Hypothalamus (tissue), 51 donors: ENCODE results near the gene PML.
"Not testable (repeated sequence)": the region's sequence is repeated elsewhere in the genome, so short reads cannot be mapped to it uniquely, and the experiment has no call there.

Source experiments
- DNase-seq, 51 donors: peaks; one replicate each; lab custom pipeline; 2025; lab: John Stamatoyannopoulos, UW

Gene PML

DNA sequence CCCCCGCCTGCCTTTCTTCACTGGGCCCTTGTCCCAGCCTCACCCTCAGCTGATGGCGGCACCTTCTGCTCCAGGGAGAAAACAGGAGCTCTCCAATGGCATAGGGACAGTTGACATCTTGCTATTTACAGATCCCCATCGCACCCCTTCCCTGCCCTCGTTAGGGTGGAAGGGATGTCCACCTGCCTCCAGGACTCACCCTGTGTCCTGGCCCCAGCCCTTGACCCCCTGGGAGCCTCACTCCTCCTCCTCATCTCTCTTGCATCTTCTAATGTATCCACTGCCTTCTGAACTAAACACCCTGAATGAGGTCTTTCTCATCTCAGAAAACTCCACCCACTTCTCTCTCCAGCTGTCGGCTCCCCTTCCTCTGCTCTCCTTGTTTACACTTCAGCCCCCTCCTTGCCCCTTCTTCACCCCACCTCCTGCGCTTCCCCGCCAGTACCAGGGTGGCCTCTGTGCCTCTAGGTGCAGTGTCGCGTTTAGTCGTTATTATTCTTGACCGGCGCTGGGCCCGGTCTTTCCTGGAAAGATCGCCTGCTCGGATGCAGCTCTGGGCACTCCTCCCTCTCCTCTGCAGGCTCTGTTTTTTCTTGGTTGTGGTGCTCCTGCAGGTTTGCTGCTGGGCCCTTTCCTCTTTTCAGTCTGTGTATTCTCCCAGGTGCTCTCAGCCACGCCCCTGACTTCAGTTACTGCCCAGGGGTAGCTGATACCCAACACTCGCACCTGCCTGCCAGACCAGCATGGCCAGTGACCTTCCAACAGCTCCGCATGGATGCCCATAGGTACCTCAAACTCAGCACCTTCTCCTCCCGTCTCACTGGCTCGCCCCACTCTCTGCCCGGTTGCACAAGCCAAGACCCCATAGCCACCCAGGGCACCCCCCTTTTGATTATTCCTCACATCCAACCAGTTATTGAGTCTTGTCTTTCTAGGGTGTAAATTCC is 42.9 kb downstream of the PML start:
- DNase-seq = no peak

DNA sequence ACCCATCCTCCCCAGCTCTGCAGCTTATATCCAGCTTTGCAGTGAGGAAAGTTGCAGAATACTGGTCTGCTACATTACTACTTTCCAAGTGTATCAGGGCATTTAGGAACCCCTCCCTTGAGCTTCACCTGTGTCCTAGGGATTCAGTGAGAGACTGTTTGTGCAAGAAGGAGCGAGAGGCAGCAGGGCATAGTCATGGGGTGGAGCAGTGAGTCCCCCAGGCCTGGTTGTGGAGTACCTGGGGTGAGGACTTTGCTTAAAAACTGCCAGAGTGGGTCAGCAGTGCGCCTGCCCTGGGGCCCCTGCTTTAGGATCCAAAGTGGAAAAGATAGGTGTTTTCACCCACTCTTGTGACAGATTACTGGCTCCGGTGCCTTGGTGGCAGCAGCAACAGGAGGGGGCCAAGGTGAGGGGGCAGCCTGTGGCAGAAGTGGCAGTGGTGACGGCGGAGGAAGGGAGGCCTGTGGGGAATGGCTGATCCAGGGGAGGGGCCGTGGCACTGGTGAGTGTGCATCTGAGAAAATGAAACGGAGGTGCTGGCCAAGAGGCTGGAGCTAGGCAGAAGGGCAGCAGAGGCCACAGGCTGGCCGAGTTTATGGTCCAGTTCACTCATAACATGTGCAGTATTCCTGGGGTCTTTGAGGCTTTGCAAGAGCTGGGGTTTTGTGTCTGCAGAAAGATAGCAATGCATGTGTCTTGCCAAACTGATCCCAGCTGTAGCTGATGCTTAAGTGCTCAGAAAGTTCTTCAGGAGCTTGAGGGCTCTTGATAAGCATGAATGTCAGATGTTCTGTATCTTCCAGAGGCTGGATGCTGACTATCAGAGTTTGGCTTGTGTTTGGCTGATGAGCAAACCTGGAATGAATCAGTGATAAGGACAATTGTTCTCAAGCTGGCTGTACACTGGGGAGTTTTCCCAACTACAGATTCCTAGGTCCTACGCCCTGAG is 44.5 kb downstream of the PML start:
- DNase-seq = no peak

DNA sequence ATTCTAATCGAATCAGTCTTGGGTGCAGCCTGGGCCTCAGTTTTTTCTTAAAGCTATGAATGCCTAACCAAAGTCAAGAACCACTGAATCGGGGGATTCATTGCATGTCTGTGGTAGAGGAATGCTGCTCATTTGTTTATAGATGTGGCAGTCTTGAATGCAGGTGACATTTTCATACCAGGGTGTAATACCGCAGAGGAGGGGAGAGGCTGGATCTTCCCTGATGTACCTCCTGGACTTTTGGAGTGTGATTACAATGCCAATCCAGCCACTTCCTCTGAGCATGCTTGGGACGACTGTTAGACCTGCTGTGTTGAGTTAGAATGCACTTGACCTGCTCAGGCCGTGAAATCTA is 45.1 kb downstream of the PML start:
- DNase-seq = no peak

DNA sequence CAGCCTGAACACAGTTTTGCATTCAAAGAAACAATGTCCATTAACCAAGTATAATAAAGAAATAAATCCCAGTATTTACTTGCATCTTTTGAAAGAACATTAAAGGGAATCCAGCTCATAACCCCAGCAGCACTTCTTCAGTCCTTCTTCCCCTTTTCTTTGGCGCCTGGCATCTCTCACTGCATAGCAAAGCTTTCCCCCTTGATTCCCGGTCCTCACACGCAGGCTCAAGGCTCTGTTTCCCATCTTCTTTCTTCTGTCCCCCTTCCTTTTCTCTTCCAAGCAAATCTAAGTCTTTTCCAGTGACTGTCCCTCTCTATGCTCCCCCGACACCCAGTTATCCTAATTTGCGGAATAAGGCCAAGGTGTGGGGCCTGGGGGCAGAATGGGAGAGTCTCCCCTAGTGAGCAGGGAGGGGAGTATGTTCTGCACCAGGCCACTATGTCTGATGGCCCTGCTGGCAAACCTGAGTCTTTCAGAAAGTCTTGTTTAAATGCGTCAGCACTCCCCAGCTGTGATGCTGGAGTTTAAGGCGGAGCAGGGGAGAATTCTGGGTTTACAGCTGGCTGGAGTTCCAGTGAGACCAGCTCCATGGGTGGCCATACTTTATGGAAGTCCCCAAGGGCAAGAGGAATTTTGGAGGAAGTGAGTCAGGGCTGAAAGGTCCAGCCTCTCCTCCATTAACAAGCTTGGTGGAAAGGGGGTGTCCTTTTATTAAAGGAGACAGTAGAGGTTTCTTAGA is 45.8 kb downstream of the PML start:
- no peak for DNase-seq

- DNase-seq = peak in 1 of 51 donors; percentile 13
Measured at GRCh38 chr15:74041311-74041756, 46.8 kb downstream of the PML start.

- DNase-seq = no peak
Measured at GRCh38 chr15:74041777-74042435, 47.4 kb downstream of the PML start.

DNA sequence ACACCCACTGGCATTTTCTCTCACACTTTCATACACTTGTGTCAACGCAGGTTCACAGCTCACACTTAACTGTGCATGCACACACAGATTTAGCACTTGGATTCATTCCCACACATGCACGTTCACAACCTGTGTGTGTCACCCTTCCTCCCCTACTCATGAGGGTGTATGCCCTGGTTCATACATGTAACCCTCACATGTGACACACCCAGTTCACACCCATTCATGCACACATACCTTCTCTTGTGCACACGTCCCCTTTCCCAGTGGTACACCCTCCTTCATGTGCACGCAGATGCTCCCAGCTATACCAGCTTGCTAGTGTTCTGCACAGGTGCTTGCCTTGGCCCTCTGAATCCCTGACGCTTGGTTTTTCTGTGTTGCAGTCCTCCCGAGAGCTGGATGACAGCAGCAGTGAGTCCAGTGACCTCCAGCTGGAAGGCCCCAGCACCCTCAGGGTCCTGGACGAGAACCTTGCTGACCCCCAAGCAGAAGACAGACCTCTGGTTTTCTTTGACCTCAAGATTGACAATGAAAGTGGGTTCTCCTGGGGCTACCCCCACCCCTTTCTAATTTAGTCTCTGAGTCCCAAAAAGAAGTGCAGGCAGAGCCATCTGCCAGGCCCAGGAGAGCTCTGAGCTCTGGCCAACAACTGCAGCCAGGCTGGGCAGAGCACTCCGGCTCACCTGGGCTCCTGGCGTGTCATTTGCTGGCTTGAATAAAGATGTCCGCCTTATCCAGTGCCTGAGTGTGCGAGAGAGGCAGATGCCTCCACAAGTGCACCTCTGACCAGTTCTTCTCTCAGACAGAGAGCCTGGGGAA is 48.3 kb downstream of the PML start:
- DNase-seq = no peak

- no peak for DNase-seq
Measured at GRCh38 chr15:74043425-74044266, 49.1 kb downstream of the PML start.

DNA sequence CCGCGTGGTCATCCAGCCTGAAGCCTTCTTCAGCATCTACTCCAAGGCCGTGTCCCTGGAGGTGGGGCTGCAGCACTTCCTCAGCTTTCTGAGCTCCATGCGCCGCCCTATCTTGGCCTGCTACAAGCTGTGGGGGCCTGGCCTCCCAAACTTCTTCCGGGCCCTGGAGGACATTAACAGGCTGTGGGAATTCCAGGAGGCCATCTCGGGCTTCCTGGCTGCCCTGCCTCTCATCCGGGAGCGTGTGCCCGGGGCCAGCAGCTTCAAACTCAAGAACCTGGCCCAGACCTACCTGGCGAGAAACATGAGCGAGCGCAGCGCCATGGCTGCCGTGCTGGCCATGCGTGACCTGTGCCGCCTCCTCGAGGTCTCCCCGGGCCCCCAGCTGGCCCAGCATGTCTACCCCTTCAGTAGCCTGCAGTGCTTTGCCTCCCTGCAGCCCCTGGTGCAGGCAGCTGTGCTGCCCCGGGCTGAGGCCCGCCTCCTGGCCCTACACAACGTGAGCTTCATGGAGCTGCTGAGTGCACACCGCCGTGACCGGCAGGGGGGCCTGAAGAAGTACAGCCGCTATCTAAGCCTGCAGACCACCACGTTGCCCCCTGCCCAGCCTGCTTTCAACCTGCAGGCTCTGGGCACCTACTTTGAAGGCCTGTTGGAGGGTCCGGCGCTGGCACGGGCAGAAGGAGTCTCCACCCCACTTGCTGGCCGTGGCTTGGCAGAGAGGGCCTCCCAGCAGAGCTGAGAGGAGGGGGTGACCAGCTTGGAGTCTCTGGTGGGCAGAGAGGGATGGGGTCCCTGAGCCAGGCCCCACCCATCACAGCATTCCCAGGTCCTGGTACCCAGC is 50.0 kb downstream of the PML start:
- no peak for DNase-seq

DNA sequence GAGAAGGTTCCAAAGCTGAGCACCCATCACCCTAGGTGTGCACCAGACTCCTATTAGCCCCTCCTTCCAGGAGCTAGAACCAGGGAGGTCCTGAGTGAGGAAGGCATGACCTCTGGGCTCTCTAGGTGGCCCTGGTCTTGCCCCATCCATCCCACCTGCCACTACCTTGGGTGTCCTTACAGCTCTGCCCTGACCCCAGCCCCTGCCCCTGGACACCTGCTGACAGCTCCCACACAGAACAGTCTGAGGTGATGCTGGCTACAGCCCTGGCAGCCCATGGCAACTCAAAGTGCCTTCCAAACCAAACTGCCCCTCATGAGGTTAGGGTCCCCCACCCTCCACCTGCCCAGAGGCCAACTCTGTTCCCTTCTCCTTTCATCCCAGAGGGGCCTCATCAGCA is 50.7 kb downstream of the PML start:
- DNase-seq = no peak

DNA sequence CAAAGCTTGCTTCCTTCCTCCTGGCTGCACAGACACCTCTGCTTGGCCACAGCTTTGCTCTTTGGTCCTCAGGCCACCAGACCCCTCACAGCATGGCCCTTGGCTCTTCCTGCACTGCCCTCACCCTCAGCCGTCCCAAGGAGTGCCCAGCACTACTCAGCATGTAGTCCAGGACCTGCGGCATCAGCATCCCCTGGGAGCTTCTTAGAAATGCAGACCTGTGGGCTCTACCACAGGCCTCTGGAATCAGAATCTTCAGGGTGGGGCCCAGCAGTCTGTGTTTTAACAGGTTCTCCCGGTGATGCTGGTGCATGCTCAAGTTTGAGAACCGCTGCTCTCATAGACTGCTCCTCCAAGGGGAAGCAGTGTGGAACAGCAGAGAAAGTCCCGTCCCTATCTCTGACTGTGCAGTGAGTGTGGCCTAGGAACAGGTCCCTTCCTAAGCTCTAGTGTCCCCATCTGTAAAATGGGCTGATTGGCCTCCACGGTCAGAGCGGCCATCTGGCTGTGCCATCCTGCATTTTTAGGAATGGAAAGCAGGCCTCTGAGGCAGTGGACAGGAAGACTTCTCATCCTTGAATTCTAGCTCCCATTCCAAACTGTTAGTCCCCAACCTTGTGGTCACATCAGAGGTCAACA is 51.2 kb downstream of the PML start:
- DNase-seq = no peak

DNA sequence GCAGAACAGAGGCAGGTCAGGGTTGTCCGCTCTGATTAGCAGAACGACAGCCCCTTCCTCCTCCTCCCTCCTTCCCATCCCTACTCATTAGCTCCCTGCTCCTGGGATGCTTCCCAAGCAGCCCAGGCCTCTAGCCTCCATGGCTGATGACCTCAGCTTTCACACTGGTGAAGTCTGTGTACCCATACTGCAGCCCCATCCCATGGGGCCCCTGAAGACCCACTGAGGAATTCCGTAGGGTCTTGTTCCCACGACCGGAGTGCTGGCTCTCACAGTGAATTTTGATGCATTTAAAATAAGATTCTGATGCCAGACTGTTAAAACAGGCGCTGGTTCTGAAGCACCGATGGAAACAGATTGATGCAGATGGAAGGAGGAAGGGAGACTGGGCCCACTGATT is 51.8 kb downstream of the PML start:
- DNase-seq = no peak

DNA sequence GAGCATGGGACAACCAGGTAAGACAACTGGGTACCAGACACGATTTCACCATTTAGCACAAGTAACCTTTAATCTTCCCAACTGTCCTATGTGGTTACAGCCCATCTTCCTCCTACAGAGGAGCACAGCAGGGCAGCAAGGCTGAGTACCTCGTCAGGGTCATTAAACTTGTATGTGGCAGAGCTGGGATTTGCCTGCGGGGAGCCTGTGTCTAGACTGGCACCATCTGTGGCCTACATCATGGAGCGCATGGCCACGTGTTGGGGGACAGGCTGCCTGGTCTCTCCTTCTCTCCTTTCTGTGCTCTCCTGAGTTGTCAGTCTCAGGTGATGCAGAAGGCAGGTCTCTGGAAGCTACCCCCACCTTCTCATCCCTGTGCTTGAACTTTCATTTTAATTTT is 55.6 kb downstream of the PML start:
- DNase-seq = no peak

GRCh38 chr15:74050556-74051234 is 56.2 kb downstream of the PML start:
- DNase-seq = no peak

DNA sequence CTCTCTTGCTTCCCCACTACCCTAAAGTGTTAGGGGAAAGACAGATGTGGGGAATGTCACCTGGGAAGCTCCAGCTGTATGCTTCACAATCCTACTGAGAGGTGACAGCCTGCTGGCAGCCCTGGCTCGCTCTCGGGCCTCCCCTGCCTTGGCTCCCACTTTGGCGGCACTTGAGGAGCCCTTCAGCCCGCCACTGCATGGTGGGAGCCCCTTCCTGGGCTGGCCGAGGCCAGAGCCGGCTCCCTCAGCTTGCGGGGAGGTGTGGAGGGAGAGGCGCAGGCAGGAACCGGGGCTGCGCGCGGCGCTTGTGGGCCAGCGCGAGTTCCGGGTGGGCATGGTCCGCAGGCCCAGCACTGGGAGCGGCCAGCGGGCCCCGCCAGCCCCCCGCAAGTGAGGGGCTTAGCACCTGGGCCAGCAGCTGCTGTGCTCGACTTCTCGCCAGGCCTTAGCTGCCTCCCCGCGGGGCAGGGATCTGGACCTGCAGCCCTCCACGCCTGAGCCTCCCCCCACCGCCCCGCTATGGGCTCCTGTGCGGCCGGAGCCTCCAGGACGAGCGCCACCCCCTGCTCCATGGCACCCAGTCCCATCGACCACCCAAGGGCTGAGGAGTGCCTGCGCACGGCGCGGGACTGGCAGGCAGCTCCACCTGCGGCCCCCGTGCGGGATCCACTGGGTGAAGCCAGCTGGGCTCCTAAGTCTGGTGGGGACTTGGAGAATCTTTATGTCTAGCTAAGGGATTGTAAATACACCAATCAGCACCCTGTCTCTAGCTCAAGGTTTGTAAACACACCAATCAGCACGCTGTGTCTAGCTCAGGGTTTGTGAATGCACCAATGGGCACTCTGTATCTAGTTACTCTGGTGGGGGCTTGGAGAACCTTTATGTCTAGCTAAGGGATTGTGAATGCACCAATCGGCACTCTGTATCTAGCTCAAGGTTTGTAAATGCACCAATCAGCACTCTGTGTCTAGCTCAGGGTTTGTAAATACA is 58.0 kb downstream of the PML start:
- not testable (repeated sequence) for DNase-seq
